Lower leg skin (tissue), 4 donors: ENCODE results near the gene SNRNP27. TPM values are rescaled to one million over a fixed set of nuclear protein-coding genes. Genes with fewer than 3 reads are reported as not detected.

Experiments used
- DNase-seq, 2 donors: peaks; one replicate each; pipeline ENCODE4 v3.0.0-alpha.2; 2019; ENCODE audit warnings: low spot score in 2 of 2
- H3K4me3 ChIP-seq: fragments of 200-600 bp; sonication (generic); 2 replicates; pipeline ENCODE4 v1.5.1; 2017; ENCODE audit warnings: mild to moderate bottlenecking, low read depth; ENCODE audit not compliant: poor library complexity, severe bottlenecking
- POLR2A ChIP-seq, 2 donors: fragments of 450-650 bp; IDR thresholded peaks; one replicate each; pipeline ENCODE4 v1.6.1; 2016 to 2017; ENCODE audit warnings: antibody characterized with exemption in 2 of 2, mild to moderate bottlenecking in 1 of 2, moderate library complexity in 1 of 2
- WGBS, 2 donors: methylation state at CpG; one replicate each; pipeline ENCODE4 v1.1.5; 2018; 5-methylcytosine and 5-hydroxymethylcytosine counted together
- intact Hi-C: fragments of 100-400 bp; cut with DNase I; formaldehyde crosslinking; loops from one replicate; pipeline ENCODE4 v1.15.0; 2023; ENCODE audit warnings: low total_unique reads
- total RNA-seq, 4 donors: library from RNA; depleted of rRNA; stranded (reverse); fragments of >200 nt; gene quantifications; one replicate each; pipeline ENCODE4 v1.1.0, GENCODE V29; 2016
- TF ChIP-seq, protein P1 (sequence below), 3 donors: fragments of 450-650 bp; IDR thresholded peaks; one replicate each; pipeline ENCODE4 v1.5.1; 2016; ENCODE audit warnings: antibody characterized with exemption in 3 of 3, mild to moderate bottlenecking in 3 of 3, moderate library complexity in 2 of 3

Gene SNRNP27
- total RNA-seq, 4 donors from 2014 or later = 55.6 to 82.3 (median 60.2) TPM

DNA sequence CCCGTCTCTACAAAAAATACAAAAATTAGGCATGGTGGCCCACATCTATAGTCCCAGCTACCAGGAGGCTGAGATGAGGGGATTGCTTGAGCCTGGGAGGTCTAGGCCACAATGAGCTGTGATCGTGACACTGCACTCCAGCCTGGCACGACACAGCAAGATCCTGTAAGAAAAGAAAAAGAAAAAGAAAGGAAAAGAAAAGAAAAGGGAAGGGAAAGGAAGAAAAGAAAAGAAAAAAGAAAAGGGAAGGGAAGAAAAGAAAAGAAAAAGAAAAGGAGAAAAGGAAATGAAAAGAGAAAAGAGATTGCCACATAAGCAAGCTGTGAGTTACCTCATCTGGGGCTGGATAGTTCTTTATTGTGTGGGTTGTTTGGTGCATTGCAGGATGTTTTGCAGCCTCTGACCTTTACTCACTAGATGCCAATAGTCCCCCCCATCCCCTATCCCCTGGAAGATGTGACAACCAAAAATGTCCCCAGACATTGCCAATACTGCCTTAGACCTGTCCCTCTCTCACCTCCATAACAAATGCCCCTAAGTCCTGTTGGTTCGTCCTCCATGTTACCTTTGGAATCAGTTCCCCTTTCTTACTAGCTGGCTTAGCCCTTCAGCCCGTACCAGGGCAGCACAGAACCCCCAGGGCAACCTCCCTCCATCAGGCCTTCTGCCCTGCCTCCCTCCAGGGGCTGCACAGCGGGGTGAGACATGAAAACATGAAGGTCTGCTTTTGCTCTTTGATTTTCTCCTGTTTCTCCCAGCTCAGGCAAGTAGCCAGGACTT is 58.8 kb downstream of the SNRNP27 start:
- H3K4me3 ChIP-seq = no peak overlapping the region
- no peak for DNase-seq
- intact Hi-C loops = no loop called here
- TF ChIP-seq, protein P1, sequence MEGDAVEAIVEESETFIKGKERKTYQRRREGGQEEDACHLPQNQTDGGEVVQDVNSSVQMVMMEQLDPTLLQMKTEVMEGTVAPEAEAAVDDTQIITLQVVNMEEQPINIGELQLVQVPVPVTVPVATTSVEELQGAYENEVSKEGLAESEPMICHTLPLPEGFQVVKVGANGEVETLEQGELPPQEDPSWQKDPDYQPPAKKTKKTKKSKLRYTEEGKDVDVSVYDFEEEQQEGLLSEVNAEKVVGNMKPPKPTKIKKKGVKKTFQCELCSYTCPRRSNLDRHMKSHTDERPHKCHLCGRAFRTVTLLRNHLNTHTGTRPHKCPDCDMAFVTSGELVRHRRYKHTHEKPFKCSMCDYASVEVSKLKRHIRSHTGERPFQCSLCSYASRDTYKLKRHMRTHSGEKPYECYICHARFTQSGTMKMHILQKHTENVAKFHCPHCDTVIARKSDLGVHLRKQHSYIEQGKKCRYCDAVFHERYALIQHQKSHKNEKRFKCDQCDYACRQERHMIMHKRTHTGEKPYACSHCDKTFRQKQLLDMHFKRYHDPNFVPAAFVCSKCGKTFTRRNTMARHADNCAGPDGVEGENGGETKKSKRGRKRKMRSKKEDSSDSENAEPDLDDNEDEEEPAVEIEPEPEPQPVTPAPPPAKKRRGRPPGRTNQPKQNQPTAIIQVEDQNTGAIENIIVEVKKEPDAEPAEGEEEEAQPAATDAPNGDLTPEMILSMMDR (IDR thresholded peaks at IDR 0.05) = no peak
- no peak for TF ChIP-seq POLR2A (IDR thresholded peaks at IDR 0.05)
- WGBS, 2 donors = 82 to 87% methylated on average over 6 of the region's 6 CpGs

DNA sequence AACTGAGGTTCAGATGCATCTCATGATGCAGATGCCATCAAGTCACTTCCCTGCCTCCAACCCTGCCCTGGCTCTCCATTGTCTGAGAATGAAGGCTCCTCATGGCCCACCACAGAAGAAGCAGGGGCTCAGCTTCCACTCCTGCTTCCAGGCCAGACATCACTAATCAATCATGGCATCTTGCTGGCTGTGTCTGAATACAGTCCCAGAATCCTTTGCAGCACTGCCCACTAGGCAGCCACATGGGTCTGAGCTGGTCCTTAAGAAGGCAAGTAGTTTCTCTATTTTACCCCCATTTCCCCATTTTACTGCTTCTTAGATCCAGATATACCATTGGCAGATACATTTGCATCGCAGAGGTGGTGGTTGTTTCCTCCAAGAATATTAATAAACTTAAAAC is 60.3 kb downstream of the SNRNP27 start:
- H3K4me3 ChIP-seq = no peak overlapping the region
- 90 to 94% methylated on average over 1 of the region's 1 CpG for WGBS, 2 donors
- TF ChIP-seq, protein P1 (IDR thresholded peaks at IDR 0.05) = no peak
- no peak for TF ChIP-seq POLR2A (IDR thresholded peaks at IDR 0.05)
- DNase-seq = no peak
- intact Hi-C loops = no loop called here

Other genes with a start within 250 kb of the SNRNP27 start
- 100 to 1,000 TPM in 1 of 4 donors, 10 to 100 TPM in 3; 60.2 to 107 (median 64.9) TPM for gene ANXA4, start 151.8 kb upstream of the SNRNP27 start, total RNA-seq
- 10 to 100 TPM; 10.2 to 15.6 (median 12.1) TPM for gene GMCL1, start 64.3 kb upstream of the SNRNP27 start, total RNA-seq
- gene MXD1, start 21.2 kb downstream of the SNRNP27 start, total RNA-seq = 10 to 100 TPM; 19.1 to 26.6 (median 23.9) TPM
- gene ASPRV1, start 67.7 kb downstream of the SNRNP27 start, total RNA-seq = 1,000 to 10,000 TPM in 1 of 4 donors, 100 to 1,000 TPM in 3; 771 to 1,715 (median 955) TPM
- 100 to 1,000 TPM; 148 to 247 (median 186) TPM for gene PCBP1, start 193.5 kb downstream of the SNRNP27 start, total RNA-seq